Measurements from ENCODE around the gene GLI3. TPM values are rescaled to one million over a fixed set of nuclear protein-coding genes. Genes with fewer than 3 reads are reported as not detected.

GLI3 gene
- total and polyA plus RNA-seq, 2 donors from 2014 or later, result 0.92 to 11.1 TPM

DNA sequence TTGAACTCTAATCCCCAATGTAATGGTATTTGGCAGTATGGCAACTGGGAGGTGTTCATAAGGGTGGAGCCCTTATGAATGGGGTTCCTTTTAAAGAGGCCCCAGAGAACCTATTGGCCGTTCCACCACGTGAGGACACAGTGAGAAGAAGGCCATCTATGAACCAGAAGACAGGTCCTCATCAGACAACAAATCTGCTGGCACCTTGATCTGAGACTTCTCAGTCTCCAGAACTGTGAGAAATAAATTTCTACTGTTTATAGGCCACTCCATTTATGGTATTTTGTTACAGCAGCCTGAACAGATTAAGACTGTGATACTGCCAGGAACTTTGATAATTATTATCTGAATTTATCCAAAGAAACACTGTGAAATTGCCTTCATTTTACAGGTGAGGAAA, 132.3 kb downstream of the GLI3 start:
- Histone ChIP-seq H3K4me3 (ENCODE audit: low read length in 3 of 3) (no peak overlapping the region), H3K9ac (ENCODE audit: low read length in 3 of 3) (no peak overlapping the region), H3K9me3 (ENCODE audit: control insufficient read depth in 2 of 3, insufficient read depth in 1 of 3, low read length in 3 of 3) (no peaks in the 10 kb centered on the region), H3K27ac (ENCODE audit: low read depth in 2 of 2, low read length in 2 of 2) (no peak overlapping the region), H3K4me1 (ENCODE audit: control insufficient read depth in 2 of 3, insufficient read depth in 2 of 3, low read depth in 1 of 3, low read length in 3 of 3) (no peaks in the 10 kb centered on the region), H3K27me3 (ENCODE audit: control insufficient read depth, insufficient read depth, low read length) (no peaks in the 10 kb centered on the region), H3K36me3 (ENCODE audit: control insufficient read depth in 2 of 3, insufficient read depth in 3 of 3, low read length in 3 of 3) (no peaks in the 10 kb centered on the region)
- intact Hi-C loops (cut with DNase I), result no loop called here
- no peak for DNase-seq
- no peak for FAIRE-seq
- TF ChIP-seq CTCF (IDR thresholded peaks at IDR 0.05; ENCODE audit: borderline replicate concordance, extremely low read depth, insufficient read depth), result no peak

GRCh38 chr7:42104231-42104630, 132.8 kb downstream of the GLI3 start:
- Histone ChIP-seq H3K9ac (ENCODE audit: low read length in 3 of 3) (no peak overlapping the region), H3K36me3 (ENCODE audit: control insufficient read depth in 2 of 3, insufficient read depth in 3 of 3, low read length in 3 of 3) (no peaks in the 10 kb centered on the region), H3K4me3 (ENCODE audit: low read length in 3 of 3) (no peak overlapping the region), H3K4me1 (ENCODE audit: control insufficient read depth in 2 of 3, insufficient read depth in 2 of 3, low read depth in 1 of 3, low read length in 3 of 3) (no peaks in the 10 kb centered on the region), H3K27ac (ENCODE audit: low read depth in 2 of 2, low read length in 2 of 2) (no peak overlapping the region), H3K9me3 (ENCODE audit: control insufficient read depth in 2 of 3, insufficient read depth in 1 of 3, low read length in 3 of 3) (no peaks in the 10 kb centered on the region), H3K27me3 (ENCODE audit: control insufficient read depth, insufficient read depth, low read length) (no peaks in the 10 kb centered on the region)
- DNase-seq (no peak), FAIRE-seq (no peak)
- intact Hi-C loops (cut with DNase I), result no loop called here
- TF ChIP-seq CTCF (IDR thresholded peaks at IDR 0.05; ENCODE audit: borderline replicate concordance, extremely low read depth, insufficient read depth), result no peak

DNA sequence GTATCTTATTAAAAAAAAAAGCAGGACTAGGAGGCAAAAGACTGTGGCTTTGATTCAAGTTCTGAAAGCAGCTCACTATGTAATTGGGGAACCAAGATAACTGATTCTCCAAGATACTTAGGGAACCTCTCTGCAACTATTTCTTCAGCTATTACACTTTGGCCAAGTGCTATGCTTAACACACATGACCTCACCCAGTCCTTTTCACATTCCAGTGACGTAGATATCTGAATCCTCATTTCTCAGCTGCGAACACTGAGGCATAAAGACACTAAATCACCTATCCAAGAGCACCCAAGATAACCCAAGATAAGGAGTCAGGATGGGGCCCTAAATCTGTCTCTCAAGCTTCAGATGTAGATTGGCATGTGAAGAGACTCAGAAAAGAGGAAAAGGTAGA, 133.6 kb downstream of the GLI3 start:
- Histone ChIP-seq H3K4me1 (ENCODE audit: control insufficient read depth in 2 of 3, insufficient read depth in 2 of 3, low read depth in 1 of 3, low read length in 3 of 3) (no peaks in the 10 kb centered on the region), H3K4me3 (ENCODE audit: low read length in 3 of 3) (no peak overlapping the region), H3K27ac (ENCODE audit: low read depth in 2 of 2, low read length in 2 of 2) (no peak overlapping the region), H3K9ac (ENCODE audit: low read length in 3 of 3) (no peak overlapping the region), H3K36me3 (ENCODE audit: control insufficient read depth in 2 of 3, insufficient read depth in 3 of 3, low read length in 3 of 3) (no peaks in the 10 kb centered on the region), H3K9me3 (ENCODE audit: control insufficient read depth in 2 of 3, insufficient read depth in 1 of 3, low read length in 3 of 3) (no peaks in the 10 kb centered on the region), H3K27me3 (ENCODE audit: control insufficient read depth, insufficient read depth, low read length) (no peaks in the 10 kb centered on the region)
- no peak for DNase-seq
- TF ChIP-seq CTCF (IDR thresholded peaks at IDR 0.05; ENCODE audit: borderline replicate concordance, extremely low read depth, insufficient read depth), result no peak
- FAIRE-seq, result no peak
- intact Hi-C loops (cut with DNase I), result no loop called here

GRCh38 chr7:42103020-42103419, 134.0 kb downstream of the GLI3 start:
- Histone ChIP-seq H3K36me3 (ENCODE audit: control insufficient read depth in 2 of 3, insufficient read depth in 3 of 3, low read length in 3 of 3) (no peaks in the 10 kb centered on the region), H3K27ac (ENCODE audit: low read depth in 2 of 2, low read length in 2 of 2) (no peak overlapping the region), H3K9ac (ENCODE audit: low read length in 3 of 3) (no peak overlapping the region), H3K9me3 (ENCODE audit: control insufficient read depth in 2 of 3, insufficient read depth in 1 of 3, low read length in 3 of 3) (no peaks in the 10 kb centered on the region), H3K27me3 (ENCODE audit: control insufficient read depth, insufficient read depth, low read length) (no peaks in the 10 kb centered on the region), H3K4me3 (ENCODE audit: low read length in 3 of 3) (no peak overlapping the region), H3K4me1 (ENCODE audit: control insufficient read depth in 2 of 3, insufficient read depth in 2 of 3, low read depth in 1 of 3, low read length in 3 of 3) (no peaks in the 10 kb centered on the region)
- intact Hi-C loops (cut with DNase I), result no loop called here
- FAIRE-seq (no peak), DNase-seq (no peak)
- TF ChIP-seq CTCF (IDR thresholded peaks at IDR 0.05; ENCODE audit: borderline replicate concordance, extremely low read depth, insufficient read depth), result no peak

All from kidney (tissue), 14 donors.